Fibroblast of skin of abdomen (primary cell): ENCODE results near the gene MIX23.

Experiments
- DNase-seq: peaks from one replicate; pipeline ENCODE4 v3.0.0-alpha.2; 2013

The MIX23 gene

DNA sequence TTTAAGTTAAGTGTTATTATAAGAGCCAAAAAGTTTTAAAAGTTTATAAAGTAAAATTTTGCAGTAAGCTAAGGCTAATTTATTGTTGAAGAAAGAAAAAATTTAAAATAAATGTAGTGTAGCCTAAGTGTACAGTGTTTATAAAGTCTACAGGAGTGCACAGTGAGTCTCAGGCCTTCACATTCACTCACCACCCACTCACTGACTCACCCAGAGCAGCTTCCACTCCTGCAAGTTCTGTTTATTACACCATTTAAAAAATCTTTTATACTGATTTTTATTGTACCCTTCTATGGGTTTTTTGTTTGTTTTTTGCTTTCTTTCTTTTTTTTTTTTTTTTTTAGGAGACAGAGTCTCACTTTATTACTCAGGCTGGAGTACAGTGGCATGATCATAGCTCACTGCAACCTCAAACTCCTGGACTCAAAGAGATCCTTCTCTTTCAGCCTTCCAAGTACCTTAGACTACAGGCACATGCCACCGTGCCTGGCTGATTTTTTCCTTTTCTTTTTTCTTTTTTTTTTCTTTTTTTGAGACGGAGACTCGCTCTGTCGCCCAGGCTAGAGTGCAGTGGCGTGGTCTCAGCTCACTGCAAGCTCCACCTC is 32.1 kb downstream of the MIX23 start:
- peak; percentile 23 for DNase-seq

DNA sequence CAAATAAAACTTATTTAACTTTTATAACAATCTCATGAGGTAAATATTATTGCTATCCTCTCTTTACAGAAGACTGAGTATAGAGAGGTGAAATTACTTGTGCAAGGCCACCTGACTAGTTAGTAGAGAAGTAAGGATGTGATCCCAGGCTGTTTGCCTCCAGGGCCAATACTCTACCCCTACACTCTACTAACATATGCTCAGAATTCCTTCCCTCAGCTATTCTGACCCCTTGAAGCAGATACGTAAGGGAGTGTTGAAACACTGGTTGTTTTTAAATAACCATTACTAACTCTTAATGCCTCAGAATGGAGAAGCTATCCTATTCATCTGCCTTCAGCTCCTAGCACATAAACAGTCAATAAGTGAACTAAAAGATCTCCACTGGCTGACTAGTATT is 33.9 kb downstream of the MIX23 start:
- no peak for DNase-seq

- DNase-seq, result no peak
These were observed 39.4 kb downstream of the MIX23 start for GRCh38 chr3:122343654-122344053.

- DNase-seq, result no peak
These were observed 40.2 kb downstream of the MIX23 start for GRCh38 chr3:122342803-122343202.

DNA sequence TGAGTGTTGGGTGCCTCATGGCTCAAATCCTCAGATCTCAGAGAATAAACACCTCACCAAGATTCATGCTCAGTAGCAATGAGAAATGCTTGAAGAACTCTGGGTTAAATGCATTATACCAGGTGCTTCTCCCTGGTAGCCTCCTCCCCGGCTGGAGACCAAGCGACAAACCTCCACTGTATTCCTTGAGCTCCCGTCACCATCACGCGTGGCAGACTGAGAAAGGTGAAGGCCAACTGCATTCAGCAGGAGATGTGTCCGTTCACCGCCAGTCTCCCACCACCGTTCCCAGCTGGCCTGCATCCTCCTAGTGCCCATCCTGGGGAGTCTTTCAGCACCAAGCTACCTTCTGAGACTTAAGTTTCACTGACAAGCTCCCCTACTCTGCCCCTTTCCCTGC is 50.5 kb downstream of the MIX23 start:
- DNase-seq, result no peak

DNA sequence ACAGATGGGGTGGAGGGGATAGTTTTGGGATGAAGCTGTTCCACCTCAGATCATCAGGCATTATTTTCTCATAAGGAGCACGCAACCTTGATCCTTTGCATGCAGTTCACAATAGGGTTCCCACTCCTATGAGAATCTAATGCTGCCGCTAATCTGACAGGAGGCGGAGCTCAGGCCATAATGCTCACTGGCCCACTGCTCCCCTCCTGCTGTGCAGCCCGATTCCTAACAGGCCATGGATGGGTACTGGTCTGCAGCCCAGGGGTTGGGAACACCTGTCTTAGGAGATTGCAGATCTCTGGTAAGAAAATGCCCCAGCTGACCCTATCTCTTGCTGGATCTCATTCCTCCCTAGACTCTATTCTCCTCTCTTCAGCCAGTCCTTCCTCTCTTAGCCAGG is 51.1 kb downstream of the MIX23 start:
- no peak for DNase-seq

GRCh38 chr3:122325769-122326168 is 57.3 kb downstream of the MIX23 start:
- DNase-seq, result no peak

DNA sequence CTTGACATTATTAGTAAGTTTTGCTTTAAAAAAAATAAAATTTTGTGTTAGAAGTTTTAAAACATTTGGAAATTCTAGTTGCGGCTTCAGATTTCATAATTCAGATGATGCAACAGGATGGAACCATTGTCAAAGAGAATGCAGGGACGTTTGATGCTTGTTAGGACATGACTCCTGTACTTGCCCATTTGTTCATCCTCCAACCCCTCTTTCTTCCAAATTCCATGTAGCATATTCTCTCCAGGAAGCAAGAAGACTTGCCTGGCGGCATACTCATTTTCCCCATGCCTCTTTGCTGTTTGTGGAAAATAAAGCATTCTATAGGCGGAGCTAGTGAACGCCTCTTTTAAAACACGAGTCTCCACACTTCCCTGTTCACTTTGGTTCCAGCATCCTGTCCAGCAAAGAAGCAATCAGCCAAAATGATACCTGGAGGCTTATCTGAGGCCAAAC is 58.1 kb downstream of the MIX23 start, which contains the start of gene CSTA:
Gene CSTA, plus strand, starts transcription at position 378 of the 453 bp plus-strand sequence. Its CDS starts 45 bp downstream, at position 423.
- DNase-seq, result no peak

- no peak for DNase-seq
These were observed 60.6 kb downstream of the MIX23 start for GRCh38 chr3:122322095-122323075.

- no peak for DNase-seq
These were observed 64.4 kb downstream of the MIX23 start for GRCh38 chr3:122318620-122319019.

DNA sequence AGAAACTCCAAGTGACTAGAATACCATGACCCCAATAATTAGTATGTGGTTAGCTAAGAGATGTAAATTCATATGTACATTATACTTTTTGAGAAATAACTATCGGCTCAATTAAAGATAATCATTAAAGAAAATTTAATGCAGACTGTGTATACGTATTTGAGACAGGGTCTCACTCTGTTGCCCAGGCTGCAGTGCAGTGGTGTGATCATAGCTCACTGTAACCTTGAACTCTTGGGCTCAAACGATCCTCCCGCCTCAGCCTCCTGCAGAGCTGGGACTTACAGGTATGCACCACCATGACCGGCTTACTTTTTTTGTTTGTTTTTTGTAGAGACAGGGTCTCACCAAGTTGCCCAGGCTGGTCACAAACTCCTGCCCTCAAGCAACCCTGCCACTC is 66.7 kb downstream of the MIX23 start:
- no peak for DNase-seq

DNA sequence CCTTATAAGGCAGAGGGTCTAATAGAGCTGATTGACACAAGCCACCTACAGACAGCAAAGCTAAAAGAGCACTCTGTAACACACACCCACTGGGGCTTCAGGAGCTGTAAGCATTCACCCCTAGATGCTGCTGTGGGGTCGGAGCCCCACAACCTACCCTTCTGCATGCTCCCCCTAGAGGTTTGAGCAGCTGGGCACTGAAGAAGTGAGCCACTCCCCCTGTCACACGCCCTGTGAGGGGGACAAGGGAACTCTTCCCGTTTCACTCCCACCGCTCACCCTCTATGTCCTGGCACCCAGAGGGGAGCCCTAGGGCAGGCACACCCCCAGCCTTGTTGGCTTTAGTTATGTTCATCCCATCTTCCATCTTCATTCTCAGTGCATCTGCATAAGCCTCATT is 67.4 kb downstream of the MIX23 start:
- no peak for DNase-seq

- no peak for DNase-seq
These were observed 68.7 kb downstream of the MIX23 start for GRCh38 chr3:122314228-122314876.

DNA sequence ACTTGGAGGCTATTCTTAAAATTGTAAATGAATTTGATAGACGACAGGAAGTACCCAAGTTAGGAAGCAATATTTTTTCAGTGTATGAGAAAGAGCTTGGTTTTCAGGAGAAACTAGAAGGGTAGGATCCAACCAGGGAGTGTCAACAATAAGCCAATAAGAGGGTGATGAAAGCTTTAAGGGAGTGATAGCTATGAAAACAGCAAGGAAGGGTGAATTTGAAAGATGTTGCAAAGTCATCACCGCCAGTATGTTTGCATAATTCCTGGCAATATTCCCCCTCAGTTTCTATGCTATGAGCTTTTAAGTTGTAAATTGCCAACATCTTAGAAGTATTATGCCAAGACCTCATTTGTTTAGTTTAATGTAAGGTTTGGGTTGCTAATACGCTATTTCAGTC is 69.8 kb downstream of the MIX23 start:
- no peak for DNase-seq

GRCh38 chr3:122312826-122313225 is 70.2 kb downstream of the MIX23 start:
- no peak for DNase-seq

GRCh38 chr3:122310361-122310760 is 72.7 kb downstream of the MIX23 start:
- no peak for DNase-seq
